Sigmoid colon (tissue), 4 donors: Measurements from ENCODE around the gene AJM1.
"Not testable (repeated sequence)": the region's sequence is repeated elsewhere in the genome, so short reads cannot be mapped to it uniquely, and the experiment has no call there.

Experiments
- EP300 ChIP-seq, 4 donors: sonication (generic); formaldehyde crosslinking; IDR thresholded peaks; one replicate each; pipeline ENCODE4 v1.6.1; 2017; ENCODE audit warnings: antibody characterized with exemption in 4 of 4
- POLR2A ChIP-seq, 2 donors: fragments of 450-650 bp; IDR thresholded peaks; one replicate each; pipeline ENCODE4 v1.6.1; 2016; ENCODE audit warnings: antibody characterized with exemption in 2 of 2, mild to moderate bottlenecking in 2 of 2, moderate library complexity in 2 of 2
- POLR2AphosphoS5 ChIP-seq, 4 donors: sonication (generic); formaldehyde crosslinking; IDR thresholded peaks; one replicate each; pipeline ENCODE4 v1.6.1; 2017; ENCODE audit warnings: antibody characterized with exemption in 4 of 4
- TF ChIP-seq, protein P1 (sequence below), 4 experiments: fragments of 450-650 bp in 3 of 4; fragments of 200-600 bp in 1 of 4; IDR thresholded peaks; one replicate each; pipeline ENCODE4 v1.5.1; 2016 to 2019; ENCODE audit warnings: antibody characterized with exemption in 4 of 4, mild to moderate bottlenecking in 3 of 4, moderate library complexity in 2 of 4

DNA sequence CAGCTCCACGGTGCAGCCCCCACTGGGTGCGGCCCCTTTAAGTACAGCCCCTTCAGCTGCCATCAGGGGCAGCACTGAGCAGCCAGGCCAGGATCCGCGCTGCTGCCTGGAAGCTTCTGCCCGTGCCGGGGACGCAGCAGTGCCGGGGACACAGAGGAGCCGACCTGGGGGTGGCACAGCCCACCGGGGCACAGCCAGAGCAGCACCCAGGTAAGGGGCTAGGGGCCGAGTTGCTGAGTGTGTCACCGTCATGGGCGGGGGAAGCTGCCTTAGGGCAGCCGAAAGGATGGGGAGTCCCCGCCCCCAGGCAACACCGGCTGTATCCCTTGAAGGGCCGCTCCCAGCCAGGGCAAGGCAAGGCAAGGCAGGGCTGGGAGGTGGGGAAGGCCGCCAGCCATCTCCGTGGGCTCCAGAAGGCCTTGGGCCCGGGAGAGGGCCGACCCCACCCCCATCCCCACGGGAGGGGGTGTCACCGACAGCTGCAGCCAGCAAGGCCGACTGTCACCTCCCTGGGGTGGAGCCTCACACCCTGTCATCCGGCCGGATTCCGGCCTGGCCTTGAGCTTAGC is at the start of gene AJM1:
- TF ChIP-seq, protein P1, sequence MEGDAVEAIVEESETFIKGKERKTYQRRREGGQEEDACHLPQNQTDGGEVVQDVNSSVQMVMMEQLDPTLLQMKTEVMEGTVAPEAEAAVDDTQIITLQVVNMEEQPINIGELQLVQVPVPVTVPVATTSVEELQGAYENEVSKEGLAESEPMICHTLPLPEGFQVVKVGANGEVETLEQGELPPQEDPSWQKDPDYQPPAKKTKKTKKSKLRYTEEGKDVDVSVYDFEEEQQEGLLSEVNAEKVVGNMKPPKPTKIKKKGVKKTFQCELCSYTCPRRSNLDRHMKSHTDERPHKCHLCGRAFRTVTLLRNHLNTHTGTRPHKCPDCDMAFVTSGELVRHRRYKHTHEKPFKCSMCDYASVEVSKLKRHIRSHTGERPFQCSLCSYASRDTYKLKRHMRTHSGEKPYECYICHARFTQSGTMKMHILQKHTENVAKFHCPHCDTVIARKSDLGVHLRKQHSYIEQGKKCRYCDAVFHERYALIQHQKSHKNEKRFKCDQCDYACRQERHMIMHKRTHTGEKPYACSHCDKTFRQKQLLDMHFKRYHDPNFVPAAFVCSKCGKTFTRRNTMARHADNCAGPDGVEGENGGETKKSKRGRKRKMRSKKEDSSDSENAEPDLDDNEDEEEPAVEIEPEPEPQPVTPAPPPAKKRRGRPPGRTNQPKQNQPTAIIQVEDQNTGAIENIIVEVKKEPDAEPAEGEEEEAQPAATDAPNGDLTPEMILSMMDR (IDR thresholded peaks at IDR 0.05), result peak; percentile 80 to 94 (median 84)
- TF ChIP-seq POLR2AphosphoS5 (IDR thresholded peaks at IDR 0.05), result peak in 2 of 4 donors; percentile 14 to 39
- not testable (repeated sequence) for TF ChIP-seq POLR2A, EP300 (IDR thresholded peaks at IDR 0.05)
